ENCODE results near the gene IMPG2. TPM values are rescaled to one million over a fixed set of nuclear protein-coding genes. Genes with fewer than 3 reads are reported as not detected.

IMPG2 gene
- total and polyA plus RNA-seq, 7 donors, result 0.07 to 1.4 (median 0.66) TPM; not detected in 2

DNA sequence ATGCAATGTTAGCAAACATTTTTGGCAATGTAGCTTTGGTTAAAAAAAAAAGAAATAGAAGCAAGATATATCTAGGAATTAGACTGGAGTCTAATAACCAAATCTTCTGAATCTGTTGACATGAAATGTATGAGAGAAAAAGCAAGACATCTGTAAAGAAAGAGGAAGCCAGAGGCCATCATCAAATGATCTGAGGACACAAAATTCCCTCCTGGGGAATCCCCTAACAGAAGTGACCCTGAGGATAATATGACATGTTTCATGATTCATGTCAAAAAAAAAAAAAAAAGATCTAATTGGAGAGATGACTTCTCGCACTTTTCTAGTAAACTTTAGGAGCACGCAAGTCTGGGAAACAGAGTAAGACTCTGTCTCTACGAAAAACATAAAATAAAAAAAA is 70.9 kb downstream of the IMPG2 start:
- Histone ChIP-seq H3K36me3 (no peaks in the 10 kb centered on the region), H3K4me1 (no peaks in the 10 kb centered on the region), H3K27ac (no peak overlapping the region), H3K9me3 (no peaks in the 10 kb centered on the region), H3K27me3 (no peaks in the 10 kb centered on the region), H3K4me3 (no peak overlapping the region)
- intact Hi-C loops (cut with DNase I), result no loop called here
- no peak for DNase-seq
- TF ChIP-seq EP300 (IDR thresholded peaks at IDR 0.05) (no peak), POLR2A (IDR thresholded peaks at IDR 0.05) (no peak), POLR2AphosphoS5 (IDR thresholded peaks at IDR 0.05) (no peak)
- TF ChIP-seq, protein P1, sequence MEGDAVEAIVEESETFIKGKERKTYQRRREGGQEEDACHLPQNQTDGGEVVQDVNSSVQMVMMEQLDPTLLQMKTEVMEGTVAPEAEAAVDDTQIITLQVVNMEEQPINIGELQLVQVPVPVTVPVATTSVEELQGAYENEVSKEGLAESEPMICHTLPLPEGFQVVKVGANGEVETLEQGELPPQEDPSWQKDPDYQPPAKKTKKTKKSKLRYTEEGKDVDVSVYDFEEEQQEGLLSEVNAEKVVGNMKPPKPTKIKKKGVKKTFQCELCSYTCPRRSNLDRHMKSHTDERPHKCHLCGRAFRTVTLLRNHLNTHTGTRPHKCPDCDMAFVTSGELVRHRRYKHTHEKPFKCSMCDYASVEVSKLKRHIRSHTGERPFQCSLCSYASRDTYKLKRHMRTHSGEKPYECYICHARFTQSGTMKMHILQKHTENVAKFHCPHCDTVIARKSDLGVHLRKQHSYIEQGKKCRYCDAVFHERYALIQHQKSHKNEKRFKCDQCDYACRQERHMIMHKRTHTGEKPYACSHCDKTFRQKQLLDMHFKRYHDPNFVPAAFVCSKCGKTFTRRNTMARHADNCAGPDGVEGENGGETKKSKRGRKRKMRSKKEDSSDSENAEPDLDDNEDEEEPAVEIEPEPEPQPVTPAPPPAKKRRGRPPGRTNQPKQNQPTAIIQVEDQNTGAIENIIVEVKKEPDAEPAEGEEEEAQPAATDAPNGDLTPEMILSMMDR (IDR thresholded peaks at IDR 0.05), result no peak
- WGBS, 2 donors, result 93% methylated on average over 3 of the region's 3 CpGs

DNA sequence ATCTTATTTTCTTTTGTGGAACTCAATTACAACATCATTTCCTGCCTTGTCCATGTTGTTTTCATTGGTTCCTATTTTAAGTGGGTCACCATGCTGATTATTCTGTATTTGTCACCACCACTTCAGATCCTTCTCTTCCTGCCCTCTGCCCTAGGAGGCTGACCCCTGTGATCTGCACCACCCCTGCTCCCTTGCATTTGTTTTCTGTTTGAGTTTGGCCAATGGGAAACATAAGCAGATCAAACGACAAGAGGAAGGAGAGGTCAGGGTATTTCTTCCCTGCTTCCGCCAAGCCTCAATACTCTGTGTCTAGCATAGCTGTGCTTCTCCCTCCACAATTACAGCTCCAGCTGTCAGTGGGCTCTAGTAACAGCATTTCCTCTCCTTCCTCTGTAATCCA is 71.6 kb downstream of the IMPG2 start:
- H3K9me3 ChIP-seq, result no peaks in the 10 kb centered on the region
- no peaks in the 10 kb centered on the region for H3K4me1 ChIP-seq
- TF ChIP-seq, protein P1 (IDR thresholded peaks at IDR 0.05), result no peak
- TF ChIP-seq POLR2A (IDR thresholded peaks at IDR 0.05) (no peak), EP300 (IDR thresholded peaks at IDR 0.05) (no peak), POLR2AphosphoS5 (IDR thresholded peaks at IDR 0.05) (no peak)
- no peak for DNase-seq
- H3K27me3 ChIP-seq, result no peaks in the 10 kb centered on the region
- WGBS, 2 donors, result 65 to 80% methylated on average over 2 of the region's 2 CpGs
- intact Hi-C loops (cut with DNase I), result no loop called here
- H3K36me3 ChIP-seq, result no peaks in the 10 kb centered on the region
- H3K27ac ChIP-seq, result no peak overlapping the region
- no peak overlapping the region for H3K4me3 ChIP-seq

DNA sequence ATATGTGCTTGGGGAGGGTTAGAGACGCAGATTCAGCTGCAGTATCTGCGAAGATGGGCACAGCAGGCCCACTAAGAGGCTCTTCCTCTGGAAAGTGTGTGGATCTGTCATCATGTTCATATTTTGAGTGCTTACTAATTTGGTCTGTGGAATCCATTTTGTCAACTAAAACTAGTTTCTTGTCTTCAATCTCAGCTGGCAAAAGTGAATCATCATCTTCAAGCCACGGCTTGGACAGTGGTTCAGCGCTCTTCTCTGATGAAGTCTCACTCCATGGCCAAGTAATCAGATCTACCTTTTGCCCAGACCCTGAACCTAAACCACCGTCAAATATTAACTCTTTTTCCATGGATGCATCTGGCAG is 76.2 kb downstream of the IMPG2 start:
- Histone ChIP-seq H3K4me1 (peaks cover 0 to 4% (median 0%) of the 10 kb centered on the region in 4 donors), H3K4me3 (no peak overlapping the region), H3K27me3 (no peaks in the 10 kb centered on the region), H3K36me3 (no peaks in the 10 kb centered on the region), H3K27ac (no peak overlapping the region), H3K9me3 (no peaks in the 10 kb centered on the region)
- TF ChIP-seq POLR2A (IDR thresholded peaks at IDR 0.05) (no peak), EP300 (IDR thresholded peaks at IDR 0.05) (no peak), POLR2AphosphoS5 (IDR thresholded peaks at IDR 0.05) (no peak)
- TF ChIP-seq, protein P1 (IDR thresholded peaks at IDR 0.05), result no peak
- intact Hi-C loops (cut with DNase I), result no loop called here
- DNase-seq, result no peak
- 95 to 96% methylated on average over 5 of the region's 5 CpGs for WGBS, 2 donors

- no peaks in the 10 kb centered on the region for H3K36me3 ChIP-seq
- no peak for DNase-seq
- H3K27me3 ChIP-seq, result no peaks in the 10 kb centered on the region
- no peak overlapping the region for H3K4me3 ChIP-seq
- no peak overlapping the region for H3K27ac ChIP-seq
- peaks cover 0 to 4% (median 0%) of the 10 kb centered on the region in 4 donors for H3K4me1 ChIP-seq
- intact Hi-C loops (cut with DNase I), result no loop called here
- no peak for TF ChIP-seq EP300 (IDR thresholded peaks at IDR 0.05)
- TF ChIP-seq, protein P1 (IDR thresholded peaks at IDR 0.05), result no peak
- TF ChIP-seq POLR2AphosphoS5 (IDR thresholded peaks at IDR 0.05), result no peak
- TF ChIP-seq POLR2A (IDR thresholded peaks at IDR 0.05), result no peak
- H3K9me3 ChIP-seq, result no peaks in the 10 kb centered on the region
- WGBS, 2 donors, result 94 to 96% methylated on average over 4 of the region's 4 CpGs
Observed at GRCh38 chr3:101243285-101244211, 76.8 kb downstream of the IMPG2 start.

Data from sigmoid colon (tissue), 7 donors.